ENCODE data around the gene APOL4.
"Not testable (repeated sequence)": the region's sequence is repeated elsewhere in the genome, so short reads cannot be mapped to it uniquely, and the experiment has no call there.

APOL4 gene

DNA sequence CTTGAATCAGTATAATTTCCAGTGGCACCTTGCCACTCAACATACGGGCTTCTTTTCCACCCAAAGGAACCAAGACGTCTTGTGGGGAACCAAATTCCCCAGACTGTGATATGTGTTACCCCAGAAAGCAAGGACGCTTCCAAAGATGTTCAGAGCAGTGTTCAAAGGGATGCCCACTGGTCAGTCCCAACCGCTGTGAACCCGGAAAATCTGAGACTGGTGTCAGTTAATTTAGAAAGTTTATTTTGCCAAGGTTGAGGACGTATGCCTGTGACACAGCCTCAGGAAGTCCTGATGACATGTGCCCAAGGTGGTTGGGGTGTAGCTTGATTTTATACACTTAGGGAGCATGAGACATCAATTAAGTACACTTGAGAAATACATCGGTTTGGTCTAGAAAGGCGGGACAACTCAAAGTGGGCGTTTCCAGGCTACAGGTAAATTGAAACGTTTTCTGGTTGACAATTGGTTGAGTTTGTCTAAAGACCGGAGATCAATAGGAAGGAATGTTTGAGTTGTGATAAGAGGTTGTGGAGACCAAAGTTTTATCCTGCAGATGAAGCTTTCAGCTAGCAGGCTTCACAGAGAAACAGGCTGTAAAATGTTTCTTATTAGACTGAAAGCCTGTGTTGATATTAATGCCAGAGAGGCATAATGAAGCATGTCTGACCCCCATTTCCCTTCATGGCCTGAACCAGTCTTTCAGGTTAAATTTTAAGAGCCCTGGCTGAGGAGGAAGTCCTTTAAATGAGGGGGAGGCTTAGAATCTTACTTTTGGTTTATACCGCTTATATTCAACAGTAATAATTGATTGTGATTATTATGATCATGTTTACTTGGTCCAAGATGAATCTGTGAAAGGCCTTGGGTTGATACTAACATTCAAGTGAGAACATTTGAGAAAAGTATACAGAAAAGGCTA lies 47.8 kb downstream of the APOL4 start:
- no peak for DNase-seq (ENCODE audit: low read depth)

DNA sequence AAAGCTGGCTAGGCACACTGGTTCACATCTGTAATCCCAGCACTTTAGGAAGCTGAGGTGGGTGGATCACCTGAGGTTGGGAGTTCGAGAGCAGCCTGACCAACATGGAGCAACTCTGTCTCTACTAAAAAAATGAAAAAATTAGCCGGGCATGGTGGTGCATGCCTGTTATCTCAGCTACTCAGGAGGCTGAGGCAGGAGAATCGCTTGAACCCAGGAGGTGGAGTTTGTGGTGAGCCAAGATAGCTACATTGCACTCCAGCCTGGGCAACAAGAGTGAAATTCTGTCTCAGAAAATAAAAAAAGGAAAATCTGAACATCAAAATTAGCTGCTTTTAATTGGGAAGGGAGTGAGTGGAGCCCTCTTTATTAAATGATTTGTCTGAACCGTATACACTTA lies 48.8 kb downstream of the APOL4 start:
- DNase-seq (ENCODE audit: low read depth), result not testable (repeated sequence)

DNA sequence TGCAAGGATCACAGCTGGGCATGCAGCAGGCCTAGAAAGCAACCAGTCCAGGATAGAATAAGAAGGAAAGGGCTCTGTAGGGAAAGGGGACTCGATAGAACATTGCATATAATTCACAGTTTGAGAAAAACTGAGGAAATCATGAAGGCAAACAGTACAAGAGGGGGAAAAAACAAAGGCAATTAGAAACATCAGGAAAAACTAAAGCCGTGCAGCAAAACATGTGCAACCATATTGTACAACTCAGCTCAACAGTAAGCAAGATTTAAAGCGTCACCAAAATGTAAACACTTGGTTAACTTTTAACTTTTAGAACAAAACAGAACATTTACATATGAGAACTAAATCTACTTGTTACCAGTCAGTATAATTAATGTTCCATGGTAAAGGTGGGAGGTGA lies 49.5 kb downstream of the APOL4 start:
- no peak for DNase-seq (ENCODE audit: low read depth)

DNA sequence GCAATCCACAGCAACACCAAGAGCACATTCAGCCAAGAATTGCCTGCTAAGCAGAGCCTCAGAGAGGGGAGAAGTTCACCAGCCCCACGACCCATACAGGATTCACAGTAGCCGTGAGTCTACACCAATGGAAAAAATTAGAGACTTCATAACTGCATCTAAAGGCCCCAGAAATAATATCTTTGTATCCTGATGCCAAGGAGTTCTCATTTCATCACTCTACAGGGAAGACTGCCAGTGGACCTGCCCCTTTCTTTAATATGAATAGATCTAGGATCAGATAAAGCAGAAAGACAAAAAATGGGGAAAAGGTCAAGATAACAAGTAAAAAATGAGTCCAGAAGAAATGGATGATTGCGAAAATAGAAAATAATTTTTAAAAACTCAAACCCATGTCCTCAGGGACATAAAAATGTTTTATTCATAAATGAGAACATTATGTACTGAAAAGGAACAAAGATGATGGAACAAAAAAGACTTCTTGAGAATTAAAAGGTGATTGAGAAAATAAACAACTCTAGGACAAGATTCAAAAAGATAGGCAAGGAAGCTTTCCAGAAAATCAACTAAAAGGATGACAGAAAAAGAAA lies 50.5 kb downstream of the APOL4 start:
- DNase-seq (ENCODE audit: low read depth), result no peak

DNA sequence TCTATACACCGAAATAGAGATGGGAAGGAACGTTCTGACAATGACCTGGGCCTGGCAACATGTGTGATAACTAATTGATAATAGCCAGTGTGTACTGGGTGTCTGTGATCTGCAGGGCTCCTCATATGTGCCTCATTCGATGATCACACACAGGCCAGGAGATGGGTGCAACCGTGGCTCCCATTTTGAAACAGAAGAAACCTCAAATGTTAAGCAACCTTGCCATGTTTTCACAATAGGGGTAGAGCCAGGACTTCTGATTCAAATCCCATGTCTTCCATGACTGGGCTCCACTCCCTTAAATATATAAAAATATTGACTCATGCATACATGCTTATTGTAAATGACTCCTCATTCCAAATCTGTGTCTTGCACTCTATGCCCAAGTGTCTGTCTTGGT lies 52.2 kb downstream of the APOL4 start:
- DNase-seq (ENCODE audit: low read depth), result no peak

DNA sequence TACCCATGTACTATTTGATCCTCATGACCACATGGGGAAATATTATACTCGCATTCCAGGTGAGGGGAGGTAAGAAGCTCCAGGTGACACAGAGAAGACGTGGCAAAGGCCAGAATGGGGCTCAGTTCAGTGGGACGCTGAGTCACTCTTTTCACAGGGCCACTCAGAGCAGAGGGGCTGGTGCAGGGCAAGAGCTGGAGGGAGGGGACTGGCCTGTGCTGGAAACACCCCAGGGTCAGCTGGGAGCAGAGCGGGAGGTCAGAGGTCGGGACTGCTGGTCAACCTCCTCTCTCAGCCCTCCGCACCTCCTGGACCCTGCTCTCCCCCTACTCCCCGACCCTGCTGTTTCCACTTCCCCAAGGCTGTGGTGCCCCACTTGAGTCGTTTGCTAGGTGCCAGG lies 53.2 kb downstream of the APOL4 start:
- DNase-seq (ENCODE audit: low read depth), result no peak

DNA sequence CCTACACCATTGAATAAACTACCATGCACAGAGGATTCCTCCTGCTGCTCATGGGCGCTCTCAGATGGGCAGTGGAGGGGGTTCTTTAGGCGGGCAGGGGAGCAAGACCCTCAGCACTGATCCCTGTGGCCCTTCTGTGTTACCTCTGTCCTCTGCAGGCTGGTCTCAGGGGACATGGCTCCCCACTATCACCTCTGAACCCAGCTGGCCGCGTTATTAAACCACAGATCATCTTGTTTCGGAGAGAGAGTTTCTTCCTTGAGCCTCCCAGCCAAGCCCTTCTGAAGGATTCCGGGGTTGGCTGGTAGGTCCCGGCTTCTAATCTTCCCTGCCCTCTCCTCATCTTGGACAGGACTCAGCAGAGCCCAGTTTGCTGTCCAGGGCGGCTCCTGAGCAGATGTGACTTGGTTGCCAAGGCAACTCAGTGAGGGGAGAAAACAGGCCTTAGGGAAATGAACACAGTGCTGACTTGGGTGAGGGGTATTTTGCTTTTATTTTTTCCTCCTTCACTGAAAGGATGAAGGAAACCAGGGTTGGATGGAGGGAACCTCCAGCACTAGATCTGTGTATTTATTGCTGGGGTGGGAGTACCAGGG lies 54.3 kb downstream of the APOL4 start:
- DNase-seq (ENCODE audit: low read depth), result no peak

DNA sequence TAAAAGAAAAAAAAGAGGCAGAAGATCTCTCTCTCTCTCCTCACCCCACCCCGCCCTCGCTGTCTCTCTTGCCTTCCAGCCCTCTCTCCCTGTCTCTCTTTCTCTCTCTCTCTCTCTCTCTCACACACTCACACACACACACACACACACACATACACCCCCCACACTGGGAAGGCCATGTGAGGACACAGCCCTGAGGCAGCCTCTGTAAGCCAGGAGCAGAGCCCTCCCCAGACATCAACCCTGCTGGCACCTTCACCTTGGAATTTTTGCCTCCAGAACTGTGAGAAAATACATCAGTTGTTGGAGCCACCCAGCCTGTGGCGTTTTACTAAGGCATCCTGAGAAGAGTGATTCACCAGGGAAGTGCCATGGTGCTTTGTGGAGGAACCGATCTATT lies 55.7 kb downstream of the APOL4 start:
- DNase-seq (ENCODE audit: low read depth), result no peak

DNA sequence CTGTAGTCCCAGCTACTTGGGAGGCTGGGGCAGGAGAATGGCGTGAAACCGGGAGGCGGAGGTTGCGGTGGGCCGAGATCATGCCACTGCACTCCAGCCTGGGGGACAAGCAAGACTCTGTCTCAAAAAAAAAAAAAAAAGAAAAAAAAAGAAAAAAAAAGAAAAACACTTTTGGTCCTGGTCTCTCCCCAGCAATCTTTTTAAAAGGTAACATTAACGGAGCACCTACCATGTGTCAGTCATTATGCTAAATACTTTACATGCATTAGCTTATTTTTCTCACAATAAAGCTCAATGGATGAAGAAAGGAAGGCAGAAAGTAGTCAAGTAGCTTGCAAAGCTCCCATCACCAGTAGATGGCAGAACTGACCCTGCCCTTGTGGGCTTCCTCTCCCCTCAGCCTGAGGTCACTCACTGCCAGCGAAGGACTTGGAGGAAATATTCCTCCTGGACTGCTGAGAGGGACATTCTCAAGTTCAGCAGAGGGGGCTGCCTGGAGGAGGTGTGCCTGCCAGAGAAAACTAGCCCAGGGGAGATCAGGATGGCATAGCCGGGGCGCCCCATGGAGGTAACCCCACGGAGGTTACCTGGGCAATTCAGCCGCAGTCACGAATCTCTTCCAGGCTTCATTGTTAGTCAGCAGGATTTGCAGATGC lies 56.6 kb downstream of the APOL4 start:
- DNase-seq (ENCODE audit: low read depth), result no peak

DNA sequence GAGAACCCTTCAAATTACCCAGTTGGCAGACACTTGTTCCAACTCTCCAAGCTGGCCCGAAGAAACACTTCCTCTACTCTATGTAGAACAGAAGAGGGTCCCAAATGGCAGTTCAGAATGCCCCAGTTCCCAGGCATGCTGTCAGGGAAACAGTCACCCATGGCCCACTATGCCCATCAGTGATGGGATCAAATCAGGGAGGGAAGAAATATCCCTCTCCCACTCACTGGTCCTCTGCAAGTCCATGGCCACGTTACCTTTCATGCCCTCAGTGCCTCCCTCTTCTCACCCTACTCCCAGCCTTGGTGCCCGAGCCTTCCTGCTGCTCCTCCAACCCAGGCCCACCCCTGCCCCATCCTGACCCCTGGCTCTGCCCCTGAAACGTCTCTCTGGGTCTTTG lies 57.7 kb downstream of the APOL4 start:
- no peak for DNase-seq (ENCODE audit: low read depth)

DNA sequence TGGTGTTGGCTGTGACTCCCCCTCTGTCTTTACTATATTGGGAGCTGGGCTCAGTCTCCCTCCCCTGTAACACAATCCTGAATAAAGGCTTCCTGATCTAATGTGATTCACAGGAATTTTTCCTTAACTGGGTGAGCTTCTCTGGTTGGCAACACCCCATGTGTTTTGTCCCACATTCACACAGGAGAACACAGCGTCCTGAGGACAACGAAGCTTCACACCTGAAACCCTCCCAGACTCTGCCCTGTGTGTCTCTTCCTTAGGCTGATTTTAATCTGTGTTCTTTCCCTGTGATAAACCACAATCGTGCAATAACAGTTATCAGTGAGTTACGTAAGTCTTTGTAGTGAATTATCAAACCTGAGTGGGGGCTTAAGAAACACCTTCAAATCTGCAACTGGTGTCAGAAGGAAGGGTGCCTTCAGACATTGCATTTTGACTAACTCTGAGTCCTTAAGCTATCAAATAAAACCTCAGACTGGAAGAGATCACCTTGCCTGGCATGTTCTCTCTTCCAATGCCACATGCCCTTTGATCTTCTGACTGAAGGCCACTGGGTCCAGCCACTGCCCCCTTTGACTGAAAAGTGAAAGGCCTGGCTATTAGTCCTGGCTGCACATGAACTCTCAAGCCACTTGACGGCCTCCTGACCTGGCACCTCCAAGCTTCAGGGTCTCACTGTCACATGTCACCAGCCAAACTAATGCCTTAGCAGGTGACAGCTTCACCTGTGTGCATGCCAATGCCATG lies 58.4 kb downstream of the APOL4 start:
- DNase-seq (ENCODE audit: low read depth), result no peak

DNA sequence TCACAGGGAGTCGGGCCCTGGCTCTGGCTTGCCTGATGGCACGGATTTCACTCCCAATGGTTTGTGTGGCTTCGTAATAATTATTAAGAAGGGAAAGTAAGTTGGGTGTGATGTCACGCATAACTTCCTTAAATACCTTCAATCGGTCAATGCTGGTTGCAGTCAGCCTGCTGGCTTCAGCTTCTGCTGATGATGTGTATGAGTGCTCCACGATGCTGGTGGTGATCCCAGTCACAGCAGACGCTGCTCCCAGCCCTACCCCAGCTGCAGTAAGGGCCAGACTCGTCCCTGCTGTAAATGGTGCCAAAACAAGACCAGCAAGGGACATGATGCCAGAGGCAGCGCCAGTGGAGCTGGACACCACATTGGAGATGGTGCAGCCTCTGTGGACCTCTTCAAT lies 60.1 kb downstream of the APOL4 start:
- no peak for DNase-seq (ENCODE audit: low read depth)
